Body of pancreas (tissue), 4 donors: ENCODE measurements around the gene CALML3.
"Not testable (repeated sequence)": the region's sequence is repeated elsewhere in the genome, so short reads cannot be mapped to it uniquely, and the experiment has no call there.

Source experiments
- POLR2A ChIP-seq, 3 donors: fragments of 450-650 bp; IDR thresholded peaks; one replicate each; pipeline ENCODE4 v1.6.1; 2016; ENCODE audit warnings: antibody characterized with exemption in 3 of 3, mild to moderate bottlenecking in 2 of 3
- TF ChIP-seq, protein P1 (sequence below), 7 experiments: fragments of 450-650 bp in 4 of 7; fragments of 200-600 bp in 3 of 7; sonication (generic) in 3 of 7; IDR thresholded peaks; one replicate each; pipeline ENCODE4 v1.5.1; 2016 to 2019; ENCODE audit warnings: antibody characterized with exemption in 7 of 7

DNA sequence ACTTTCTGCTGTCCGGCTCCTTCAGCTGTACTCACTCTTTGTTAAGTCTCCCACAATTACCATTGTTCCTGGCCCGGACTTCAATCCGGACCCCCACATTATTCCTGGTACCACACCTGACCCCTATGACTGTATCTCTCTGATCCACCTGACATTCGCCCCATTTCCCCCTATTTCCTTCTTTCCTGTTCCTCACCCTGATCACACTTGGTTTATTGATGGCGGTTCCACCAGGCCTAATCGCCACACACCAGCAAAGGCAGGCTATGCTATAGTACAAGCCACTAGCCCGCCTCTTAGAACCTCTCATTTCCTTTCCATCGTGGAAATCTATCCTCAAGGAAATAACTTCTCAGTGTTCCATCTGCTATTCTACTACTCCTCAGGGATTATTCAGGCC lies 49.7 kb upstream of the CALML3 start:
- TF ChIP-seq, protein P1, sequence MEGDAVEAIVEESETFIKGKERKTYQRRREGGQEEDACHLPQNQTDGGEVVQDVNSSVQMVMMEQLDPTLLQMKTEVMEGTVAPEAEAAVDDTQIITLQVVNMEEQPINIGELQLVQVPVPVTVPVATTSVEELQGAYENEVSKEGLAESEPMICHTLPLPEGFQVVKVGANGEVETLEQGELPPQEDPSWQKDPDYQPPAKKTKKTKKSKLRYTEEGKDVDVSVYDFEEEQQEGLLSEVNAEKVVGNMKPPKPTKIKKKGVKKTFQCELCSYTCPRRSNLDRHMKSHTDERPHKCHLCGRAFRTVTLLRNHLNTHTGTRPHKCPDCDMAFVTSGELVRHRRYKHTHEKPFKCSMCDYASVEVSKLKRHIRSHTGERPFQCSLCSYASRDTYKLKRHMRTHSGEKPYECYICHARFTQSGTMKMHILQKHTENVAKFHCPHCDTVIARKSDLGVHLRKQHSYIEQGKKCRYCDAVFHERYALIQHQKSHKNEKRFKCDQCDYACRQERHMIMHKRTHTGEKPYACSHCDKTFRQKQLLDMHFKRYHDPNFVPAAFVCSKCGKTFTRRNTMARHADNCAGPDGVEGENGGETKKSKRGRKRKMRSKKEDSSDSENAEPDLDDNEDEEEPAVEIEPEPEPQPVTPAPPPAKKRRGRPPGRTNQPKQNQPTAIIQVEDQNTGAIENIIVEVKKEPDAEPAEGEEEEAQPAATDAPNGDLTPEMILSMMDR (IDR thresholded peaks at IDR 0.05): not testable (repeated sequence)
- TF ChIP-seq POLR2A (IDR thresholded peaks at IDR 0.05): not testable (repeated sequence)
